Skin epidermis (tissue), 12 donors: ENCODE results near the gene CD300H.
A peak's percentile ranks its signal among the peaks of the same experiment; 100 is the strongest.
"Not testable (repeated sequence)": the region's sequence is repeated elsewhere in the genome, so short reads cannot be mapped to it uniquely, and the experiment has no call there.

Experiments used
- H3K27ac ChIP-seq, 21 experiments: fragments of 200-600 bp; sonication (generic) in 11 of 21; one replicate each; pipeline ENCODE4 v1.5.0; 2020; ENCODE audit warnings: mild to moderate bottlenecking in 3 of 21, inconsistent platforms in 2 of 21, moderate library complexity in 2 of 21
- H3K4me3 ChIP-seq, 7 experiments: fragments of 200-600 bp; sonication (generic) in 2 of 7; one replicate each; pipeline ENCODE4 v1.5.0; 2020; ENCODE audit warnings: inconsistent platforms in 2 of 7, mild to moderate bottlenecking in 2 of 7, moderate library complexity in 1 of 7

The CD300H gene

DNA sequence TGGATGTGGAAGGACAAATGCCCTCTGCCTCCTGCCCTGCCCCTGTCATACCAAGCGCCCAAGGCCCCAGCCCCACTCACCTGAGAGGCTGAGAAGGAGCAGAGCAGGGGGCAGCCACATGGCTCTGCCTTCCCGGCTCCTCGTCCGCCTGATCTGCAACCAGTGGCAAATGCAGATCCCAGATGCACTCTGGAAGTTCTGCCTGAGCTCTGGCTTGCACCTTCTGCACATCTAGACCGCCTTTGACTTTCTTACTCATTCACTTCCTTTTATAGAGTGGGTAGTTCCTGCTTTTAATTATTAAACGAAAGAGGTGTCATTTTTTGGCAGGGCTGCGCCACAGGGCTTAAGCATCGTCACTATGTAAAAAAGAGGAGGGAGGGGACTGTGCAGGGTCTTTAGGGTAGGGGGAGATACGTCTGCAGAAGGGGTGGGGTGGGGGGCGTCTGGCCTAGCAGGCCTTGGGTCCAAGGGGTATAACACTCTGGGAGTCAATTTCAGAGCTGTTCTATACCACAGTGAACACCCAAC is 36.0 kb downstream of the CD300H start, which contains the start of gene CD300LB:
CD300LB (minus strand) TSS at position 245 of the 531 bp plus-strand sequence; CDS start at position 120, 125 bp downstream.
- H3K27ac ChIP-seq = peak within 1 kb of the TSS in 1 of 21 experiments; percentile 17
- no peak within 1 kb of the TSS for H3K4me3 ChIP-seq

GRCh38 chr17:74530831-74531150 is 36.5 kb downstream of the CD300H start:
- H3K27ac ChIP-seq = no peak overlapping the region
- no peak overlapping the region for H3K4me3 ChIP-seq

DNA sequence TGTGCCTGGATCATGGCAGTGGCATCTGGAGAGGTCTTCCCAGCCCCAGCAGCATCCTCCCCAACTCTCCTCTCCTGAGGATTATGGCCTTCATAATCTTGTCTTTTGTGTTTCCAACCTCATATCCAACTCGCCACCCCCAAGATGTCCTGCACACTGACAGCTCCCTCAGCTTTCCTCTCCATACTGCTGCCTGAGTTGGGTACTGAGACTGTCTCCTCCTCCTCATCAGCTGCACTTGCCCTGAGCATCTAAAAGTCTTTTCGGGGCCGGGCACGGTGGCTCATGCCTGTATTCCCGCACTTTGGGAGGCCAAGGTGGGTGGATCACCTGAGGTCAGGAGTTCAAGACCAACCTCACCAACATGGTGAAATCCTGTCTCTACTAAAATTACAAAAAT is 38.1 kb downstream of the CD300H start:
- H3K4me3 ChIP-seq = no peak overlapping the region
- no peak overlapping the region for H3K27ac ChIP-seq

DNA sequence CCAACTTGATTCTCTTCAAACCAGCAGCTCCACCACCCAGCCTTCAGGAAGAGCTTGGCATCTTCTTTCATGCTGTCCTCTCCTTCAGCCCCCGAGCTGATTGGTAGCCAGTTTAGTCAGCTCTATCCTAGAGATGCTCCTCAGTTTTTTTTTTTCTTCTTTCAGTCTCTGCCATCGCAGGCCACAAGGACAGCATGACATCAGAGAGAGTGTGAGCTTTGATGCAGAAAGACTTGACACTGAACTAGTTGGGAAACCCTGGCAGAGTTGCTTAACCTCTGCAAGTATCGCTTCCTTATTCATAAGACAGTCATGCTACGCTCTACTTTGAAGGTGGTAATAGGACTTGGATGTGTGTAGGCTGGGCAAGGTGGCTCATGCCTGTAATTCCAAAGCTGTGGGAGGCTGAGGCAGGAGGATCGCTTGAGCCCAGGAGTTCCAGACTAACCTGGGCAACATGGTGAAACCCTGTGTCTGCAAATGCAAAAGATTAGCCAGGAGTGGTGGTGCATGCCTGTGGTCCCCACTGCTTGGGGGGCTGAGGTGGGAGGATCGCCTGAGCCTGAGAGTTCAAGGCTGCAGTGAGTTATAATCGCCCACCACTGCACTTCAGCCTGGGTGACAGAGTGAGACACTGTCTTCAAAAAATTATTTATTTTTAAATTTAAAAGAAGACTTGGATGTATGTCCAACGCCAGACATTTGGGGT is 38.7 kb downstream of the CD300H start:
- H3K4me3 ChIP-seq = no peak overlapping the region
- no peak overlapping the region for H3K27ac ChIP-seq

DNA sequence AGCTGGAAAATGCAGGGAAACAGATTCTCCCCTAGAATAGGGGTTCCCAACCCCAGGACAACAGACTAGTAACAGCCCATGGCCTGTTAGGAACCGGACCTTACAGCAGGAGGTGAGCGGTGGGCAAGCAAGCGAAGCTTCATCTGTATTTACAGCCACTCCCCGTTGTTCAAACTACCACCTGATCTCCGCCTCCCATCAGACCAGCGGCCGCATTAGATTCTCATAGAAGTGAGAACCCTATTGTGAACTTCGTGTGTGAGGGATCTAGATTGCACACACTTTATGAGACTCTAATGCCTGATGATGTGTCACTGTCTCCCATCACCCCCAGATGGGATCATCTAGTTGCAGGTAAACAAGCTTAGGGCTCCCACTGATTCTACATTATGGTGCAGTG is 39.6 kb downstream of the CD300H start:
- H3K27ac ChIP-seq = peak overlapping the region in 1 of 21 experiments; percentile 1

DNA sequence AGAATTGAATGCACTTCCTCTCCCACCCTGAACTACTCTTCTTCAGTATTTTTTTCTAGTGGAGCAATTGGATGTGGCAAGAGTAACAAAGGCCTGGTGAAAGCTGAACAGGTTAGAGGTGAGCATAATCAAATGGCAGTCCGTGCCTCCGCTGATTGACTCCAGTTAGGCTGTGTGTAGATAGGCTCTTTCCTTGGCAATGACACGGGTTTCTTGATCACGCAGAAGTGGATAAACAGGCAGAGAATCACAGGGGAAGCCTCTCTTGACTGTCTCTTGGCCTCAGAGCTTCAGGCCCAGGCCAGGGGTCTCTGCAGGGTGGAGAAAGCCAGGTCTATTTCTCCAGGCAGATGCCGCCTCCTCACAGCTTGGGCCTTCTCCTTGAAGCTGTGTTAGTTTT is 40.2 kb downstream of the CD300H start:
- Histone ChIP-seq H3K4me3 (no peak overlapping the region), H3K27ac (peak overlapping the region in 1 of 21 experiments; percentile 1)

More for the DNA sequence above, 39.6 kb downstream of the CD300H start:
- no peak overlapping the region for H3K4me3 ChIP-seq

GRCh38 chr17:74526681-74527080 is 40.6 kb downstream of the CD300H start:
- Histone ChIP-seq H3K27ac (no peak overlapping the region), H3K4me3 (no peak overlapping the region)

- H3K4me3 ChIP-seq = no peak overlapping the region
- H3K27ac ChIP-seq = no peak overlapping the region
Observed at GRCh38 chr17:74525781-74526288, 41.5 kb downstream of the CD300H start.

DNA sequence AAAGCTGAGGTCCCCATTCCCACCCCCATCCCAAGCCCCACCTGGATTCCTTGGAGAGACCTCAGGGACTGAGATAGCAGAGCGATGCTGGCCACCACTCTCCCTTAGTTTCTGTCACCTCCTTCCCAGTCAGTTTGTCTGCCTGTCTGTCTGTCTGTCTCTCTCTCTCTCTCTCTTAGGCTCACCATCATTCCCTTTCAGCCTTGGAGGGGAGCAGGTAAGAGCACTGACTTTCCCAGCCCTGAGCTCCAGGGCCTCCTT is 41.9 kb downstream of the CD300H start:
- Histone ChIP-seq H3K4me3 (no peak overlapping the region), H3K27ac (no peak overlapping the region)

DNA sequence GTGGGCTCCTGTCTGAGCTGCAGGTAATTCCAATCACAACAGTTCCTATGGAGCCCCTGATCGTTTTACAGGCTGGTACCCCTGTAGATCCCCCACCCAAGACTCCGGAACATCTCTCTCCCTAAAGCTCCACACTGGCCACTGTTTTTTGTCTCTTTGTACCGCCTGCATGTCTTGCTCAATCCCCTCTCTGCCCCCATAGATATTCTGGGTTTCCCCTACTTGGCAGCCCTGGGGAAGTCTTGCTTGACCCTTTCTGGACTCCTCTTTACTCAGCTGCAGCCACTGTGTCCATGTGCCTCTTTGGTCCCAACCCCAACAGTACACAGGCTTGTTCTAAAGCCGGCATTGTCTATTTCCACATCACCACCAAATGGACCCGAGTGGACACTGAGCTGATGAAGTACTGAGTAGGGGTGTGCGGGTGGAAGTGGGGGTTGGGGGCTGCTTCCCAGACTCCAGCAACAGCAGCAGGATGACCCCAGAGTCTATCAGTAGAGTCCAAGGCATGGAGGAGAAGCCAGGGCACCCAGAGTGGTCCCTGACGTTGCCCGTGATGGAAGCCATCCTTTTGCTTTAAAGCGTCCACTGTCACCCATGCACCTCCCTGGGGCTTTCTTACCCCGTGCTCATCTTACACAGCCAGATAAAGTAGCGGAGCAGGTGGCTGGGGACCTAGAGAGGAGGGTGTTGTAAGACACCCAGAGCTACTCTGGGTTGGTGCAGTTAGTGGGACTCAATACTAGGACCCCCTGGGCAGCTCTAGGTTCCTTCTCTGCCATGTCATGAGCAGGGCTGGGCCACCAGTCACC is 42.5 kb downstream of the CD300H start:
- Histone ChIP-seq H3K27ac (no peak overlapping the region), H3K4me3 (no peak overlapping the region)

GRCh38 chr17:74523308-74523707 is 44.0 kb downstream of the CD300H start:
- H3K4me3 ChIP-seq = no peak overlapping the region
- no peak overlapping the region for H3K27ac ChIP-seq

- Histone ChIP-seq H3K4me3 (no peak overlapping the region), H3K27ac (peak overlapping the region in 1 of 21 experiments; percentile 44)
Observed at GRCh38 chr17:74522381-74523105, 44.8 kb downstream of the CD300H start.

DNA sequence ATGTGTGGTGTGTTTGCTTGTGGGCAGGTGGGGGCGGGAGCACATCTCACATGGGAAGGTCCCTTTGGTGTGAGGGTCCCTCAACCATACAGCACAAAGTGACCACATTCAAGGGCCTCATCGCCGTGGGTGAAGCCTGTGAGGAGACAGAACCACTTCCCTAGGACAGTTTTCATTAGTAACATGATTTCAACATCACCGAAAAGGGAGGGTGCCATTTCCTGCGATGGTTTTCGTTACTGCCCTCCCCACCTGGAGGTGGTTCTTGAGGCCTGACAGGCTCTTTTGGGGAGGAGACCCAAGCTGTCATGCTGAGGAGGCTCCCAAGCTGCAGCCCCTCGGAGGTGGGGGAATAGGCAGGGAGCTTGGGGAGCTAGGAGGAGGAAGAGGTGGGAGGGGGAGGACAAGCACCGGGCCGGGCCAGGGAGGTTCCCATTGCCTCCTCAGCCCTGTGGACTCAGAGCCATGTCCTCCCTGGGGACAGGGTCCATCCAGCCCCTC is 45.6 kb downstream of the CD300H start:
- Histone ChIP-seq H3K27ac (peak overlapping the region in 16 of 21 experiments; percentile 19 to 85 (median 52)), H3K4me3 (no peak overlapping the region)

DNA sequence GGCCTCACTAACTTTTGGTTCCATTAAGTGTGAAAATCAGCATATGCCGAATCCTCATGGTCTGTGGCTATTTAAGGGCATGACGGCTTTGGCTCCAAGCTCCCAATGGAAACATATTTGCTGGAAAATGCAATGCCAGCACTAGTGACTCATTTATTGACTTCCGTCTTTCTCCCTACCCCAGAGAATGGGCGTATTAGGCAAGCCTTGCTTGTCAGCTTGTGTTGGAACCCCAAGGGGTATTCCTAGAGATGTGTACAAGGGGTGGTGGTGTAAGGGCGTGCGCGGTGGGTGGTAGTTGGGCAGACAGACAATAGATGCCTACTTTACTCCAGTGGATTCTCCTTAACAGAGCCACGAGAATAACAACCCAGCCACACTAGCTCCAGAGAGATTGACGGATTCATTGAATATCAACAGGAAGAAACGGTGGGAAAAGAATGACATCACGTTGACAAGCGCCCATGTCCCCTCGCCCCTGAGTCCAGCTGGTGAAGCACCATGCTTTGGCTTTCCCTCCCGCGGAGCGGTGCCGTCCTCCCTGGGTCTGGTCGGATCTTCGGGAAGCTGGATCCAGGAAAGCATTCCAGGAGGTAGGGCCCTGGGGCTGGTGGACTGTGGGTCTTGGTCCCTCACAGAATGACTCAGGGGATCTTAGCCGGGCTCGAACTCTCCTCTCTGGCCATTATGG is 46.4 kb downstream of the CD300H start:
- no peak overlapping the region for H3K4me3 ChIP-seq

GRCh38 chr17:74520016-74520434 is 47.3 kb downstream of the CD300H start:
- peak overlapping the region in 9 of 21 experiments; percentile 18 to 85 (median 50) for H3K27ac ChIP-seq

More for the DNA sequence above, 46.4 kb downstream of the CD300H start:
- peak overlapping the region in 18 of 21 experiments; percentile 9 to 85 (median 53) for H3K27ac ChIP-seq

GRCh38 chr17:74518413-74518981 is 48.8 kb downstream of the CD300H start:
- H3K27ac ChIP-seq, H3K4me3 ChIP-seq: not testable (repeated sequence)

More at GRCh38 chr17:74520016-74520434, 47.3 kb downstream of the CD300H start:
- no peak overlapping the region for H3K4me3 ChIP-seq

- H3K4me3 ChIP-seq = no peak overlapping the region
- no peak overlapping the region for H3K27ac ChIP-seq
Observed at GRCh38 chr17:74516561-74517328, 50.6 kb downstream of the CD300H start.

- no peak overlapping the region for H3K27ac ChIP-seq
- no peak overlapping the region for H3K4me3 ChIP-seq
Observed at GRCh38 chr17:74515941-74516340, 51.4 kb downstream of the CD300H start.
